ENCODE measurements around the gene PPIF.

The PPIF gene

GRCh38 chr10:79390057-79390456 lies 42.8 kb downstream of the PPIF start:
- no peak for DNase-seq

GRCh38 chr10:79390551-79391229 lies 43.4 kb downstream of the PPIF start:
- DNase-seq = no peak

- DNase-seq = no peak
These were observed 44.2 kb downstream of the PPIF start for GRCh38 chr10:79391231-79392019.

- DNase-seq = no peak
These were observed 44.7 kb downstream of the PPIF start for GRCh38 chr10:79392020-79392398.

- no peak for DNase-seq
These were observed 45.4 kb downstream of the PPIF start for GRCh38 chr10:79392506-79393176.

- no peak for DNase-seq
These were observed 46.1 kb downstream of the PPIF start for GRCh38 chr10:79393221-79393923.

GRCh38 chr10:79393924-79394610 lies 46.8 kb downstream of the PPIF start:
- no peak for DNase-seq

- DNase-seq = no peak
These were observed 47.4 kb downstream of the PPIF start for GRCh38 chr10:79394664-79395063.

GRCh38 chr10:79396520-79396919 lies 49.3 kb downstream of the PPIF start:
- no peak for DNase-seq

GRCh38 chr10:79397051-79397450 lies 49.8 kb downstream of the PPIF start:
- DNase-seq = no peak

GRCh38 chr10:79397575-79398303 lies 50.5 kb downstream of the PPIF start:
- DNase-seq = no peak

- no peak for DNase-seq
These were observed 51.4 kb downstream of the PPIF start for GRCh38 chr10:79398642-79399041.

- DNase-seq = peak; percentile 46 to 66
These were observed 52.1 kb downstream of the PPIF start for GRCh38 chr10:79399223-79399831.

GRCh38 chr10:79400146-79401004 lies 53.1 kb downstream of the PPIF start:
- DNase-seq = peak in 1 of 2 donors; percentile 46

GRCh38 chr10:79401015-79401921 lies 54.0 kb downstream of the PPIF start:
- peak in 1 of 2 donors; percentile 46 for DNase-seq

GRCh38 chr10:79402625-79402946 lies 55.3 kb downstream of the PPIF start:
- no peak for DNase-seq

- DNase-seq = no peak
These were observed 55.7 kb downstream of the PPIF start for GRCh38 chr10:79402951-79403350.

- peak; percentile 79 for DNase-seq
These were observed 56.4 kb downstream of the PPIF start for GRCh38 chr10:79403441-79404230.

- no peak for DNase-seq
These were observed 57.0 kb downstream of the PPIF start for GRCh38 chr10:79404231-79404609.

Measured in hippocampal formation (tissue), 2 donors.